Stimulated activated CD8-positive, alpha-beta memory T cell treated with anti-CD3 and anti-CD28 coated beads, Interleukin-4, amount 100 ng/mL, for 1 hour (primary cell): ENCODE measurements around the gene SUN3.
"Not testable (repeated sequence)": the region's sequence is repeated elsewhere in the genome, so short reads cannot be mapped to it uniquely, and the experiment has no call there.

Experiments used
- DNase-seq, 2 donors: peaks; one replicate each; pipeline ENCODE4 v3.0.0-alpha.2; 2020; ENCODE audit warnings: low read depth in 2 of 2, low spot score in 1 of 2

Gene SUN3

GRCh38 chr7:47945261-47946015 is 83.5 kb downstream of the SUN3 start:
- peak; percentile 35 to 53 for DNase-seq

- no peak for DNase-seq
These were observed 84.2 kb downstream of the SUN3 start for GRCh38 chr7:47944536-47945260.

DNA sequence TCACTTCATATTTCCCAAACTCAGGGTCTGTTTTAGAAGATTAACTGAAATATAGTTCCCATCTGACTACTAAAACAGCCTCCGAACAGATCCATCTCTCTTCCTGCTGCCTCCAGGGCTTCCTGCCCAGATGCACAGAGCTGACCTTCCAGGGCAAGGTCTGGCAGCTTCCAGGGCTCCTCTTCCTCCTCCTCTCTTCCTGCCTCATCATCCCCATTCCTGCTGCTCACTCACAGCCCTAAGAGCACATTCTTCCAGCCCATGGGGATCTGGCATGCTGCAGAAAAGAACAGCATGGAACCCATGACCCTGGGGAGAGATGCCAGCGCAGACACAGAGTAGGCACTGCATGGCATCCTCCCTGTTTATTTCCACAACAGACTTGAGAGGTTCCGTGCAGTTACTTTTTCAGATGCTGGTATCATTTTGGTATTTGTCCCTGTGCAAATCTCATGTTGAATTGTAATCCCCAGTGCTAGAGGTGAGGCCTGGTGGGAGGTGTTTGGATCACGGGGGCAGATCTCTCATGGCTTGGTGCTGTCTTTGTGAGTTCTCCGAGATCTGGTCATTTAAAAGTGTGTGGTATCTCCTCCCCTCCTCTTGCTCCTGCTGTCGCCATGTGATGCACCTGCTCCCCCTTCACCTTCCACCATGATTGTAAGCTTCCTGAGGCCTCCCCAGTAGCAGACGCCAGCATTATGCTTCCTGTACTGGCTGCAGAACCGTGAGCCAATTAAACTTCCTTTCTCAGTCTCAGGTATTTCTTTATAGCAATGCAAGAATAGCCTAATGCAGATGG is 85.0 kb downstream of the SUN3 start:
- no peak for DNase-seq

- DNase-seq: not testable (repeated sequence)
These were observed 86.3 kb downstream of the SUN3 start for GRCh38 chr7:47942651-47943050.

GRCh38 chr7:47942132-47942531 is 86.8 kb downstream of the SUN3 start:
- no peak for DNase-seq

DNA sequence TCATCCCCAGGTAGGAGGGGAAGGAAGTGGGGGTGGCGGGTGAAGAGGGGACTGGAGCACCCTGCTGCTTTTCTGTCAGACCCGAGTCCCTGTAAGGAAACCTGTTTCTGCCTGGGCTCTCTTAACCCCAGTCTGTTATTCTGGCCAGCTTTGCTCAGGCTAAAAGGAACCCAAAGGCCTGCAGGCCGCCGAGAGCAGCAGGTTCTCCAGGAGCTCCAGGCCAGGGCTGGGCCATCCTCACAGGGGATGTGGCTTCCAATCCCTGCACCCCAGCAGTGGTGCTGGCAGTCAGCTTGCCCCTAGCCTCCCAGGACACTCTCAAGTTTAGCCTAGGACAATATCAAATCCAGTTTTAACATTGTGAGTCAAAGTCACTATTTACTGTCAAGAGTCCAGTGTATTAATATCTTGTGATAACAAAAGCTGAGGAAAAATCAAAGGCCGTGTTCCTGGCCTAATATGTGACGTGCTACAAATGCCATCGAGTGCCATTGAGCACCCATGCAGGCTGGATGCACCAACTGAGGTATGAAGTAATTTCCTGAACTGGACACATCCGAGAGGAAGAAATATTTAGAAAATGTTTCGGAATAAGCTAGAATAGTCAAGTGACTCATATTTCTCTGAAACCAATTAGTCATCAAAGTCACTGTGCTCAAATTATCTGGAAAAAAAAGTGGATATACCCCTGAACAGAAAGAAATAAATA is 87.6 kb downstream of the SUN3 start:
- no peak for DNase-seq

DNA sequence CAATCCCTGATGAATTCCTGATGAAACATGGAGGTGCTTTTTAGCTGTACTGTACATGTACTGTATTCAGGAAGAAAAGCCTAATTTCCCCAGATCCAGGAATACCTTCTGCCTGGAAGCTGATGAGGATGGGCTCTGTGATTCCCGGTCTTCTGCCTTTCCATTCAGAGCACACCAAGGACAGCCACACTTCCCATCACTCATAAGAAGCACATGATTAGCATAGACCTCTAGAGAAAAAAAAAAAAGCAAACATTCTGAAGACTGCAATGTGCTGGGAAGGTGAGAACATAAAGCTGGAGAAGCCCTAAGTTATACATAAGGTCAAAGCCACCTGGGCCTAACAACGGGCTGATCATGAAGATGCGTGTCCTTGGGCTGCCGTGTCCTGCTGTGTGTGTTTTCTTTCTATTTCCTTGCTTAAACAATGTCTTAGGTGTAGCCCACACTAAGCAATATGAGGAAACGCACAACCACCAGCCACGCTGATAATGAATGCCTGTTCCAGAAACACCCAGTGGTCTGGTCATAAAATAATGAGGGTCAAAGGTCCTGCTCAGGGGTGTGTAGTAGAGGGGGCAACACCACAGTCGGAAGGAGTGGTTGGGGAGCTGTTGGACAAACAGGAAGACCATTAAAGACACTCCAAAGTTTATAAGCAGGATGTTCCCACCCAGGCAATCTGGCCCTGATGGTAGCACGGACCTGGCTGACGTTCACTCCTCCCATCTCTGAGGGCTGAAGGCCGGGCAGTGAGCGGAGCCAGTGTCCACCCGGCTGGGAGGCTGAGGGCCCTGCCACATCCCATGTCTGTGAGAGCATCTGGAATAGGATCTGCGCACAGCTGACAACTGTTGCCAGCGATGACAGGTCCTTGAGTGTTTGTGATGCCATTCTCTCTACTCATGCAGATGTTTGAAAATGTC is 88.6 kb downstream of the SUN3 start:
- no peak for DNase-seq

DNA sequence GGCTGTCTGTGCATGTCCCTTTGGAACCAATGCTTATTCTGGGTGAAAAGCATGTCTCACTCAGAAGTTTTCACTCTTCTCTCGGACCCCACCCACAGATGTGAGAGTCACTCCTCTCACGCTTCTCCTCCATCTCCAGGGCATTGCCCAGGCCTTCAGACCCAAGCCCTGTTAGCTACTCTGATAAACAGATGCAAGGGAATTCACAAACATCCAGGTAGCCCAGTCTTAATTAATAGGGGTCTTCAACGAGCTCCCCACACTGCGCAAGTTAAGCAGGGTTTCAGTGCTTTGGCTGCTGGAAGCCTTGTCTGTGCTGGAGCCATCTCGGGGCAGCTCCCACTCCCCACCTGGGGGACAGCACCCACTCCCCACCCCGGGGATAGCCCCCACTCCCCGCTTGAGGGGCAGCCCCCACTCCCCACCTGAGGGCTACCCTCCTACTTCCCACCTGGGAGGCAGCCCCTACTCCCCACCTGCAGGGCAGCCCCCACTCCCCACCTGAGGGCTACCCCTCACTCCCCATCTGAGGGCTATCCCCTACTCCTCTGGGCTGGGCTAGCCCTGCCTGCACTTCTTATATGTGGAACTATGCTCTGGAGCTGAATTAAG is 89.4 kb downstream of the SUN3 start:
- no peak for DNase-seq

DNA sequence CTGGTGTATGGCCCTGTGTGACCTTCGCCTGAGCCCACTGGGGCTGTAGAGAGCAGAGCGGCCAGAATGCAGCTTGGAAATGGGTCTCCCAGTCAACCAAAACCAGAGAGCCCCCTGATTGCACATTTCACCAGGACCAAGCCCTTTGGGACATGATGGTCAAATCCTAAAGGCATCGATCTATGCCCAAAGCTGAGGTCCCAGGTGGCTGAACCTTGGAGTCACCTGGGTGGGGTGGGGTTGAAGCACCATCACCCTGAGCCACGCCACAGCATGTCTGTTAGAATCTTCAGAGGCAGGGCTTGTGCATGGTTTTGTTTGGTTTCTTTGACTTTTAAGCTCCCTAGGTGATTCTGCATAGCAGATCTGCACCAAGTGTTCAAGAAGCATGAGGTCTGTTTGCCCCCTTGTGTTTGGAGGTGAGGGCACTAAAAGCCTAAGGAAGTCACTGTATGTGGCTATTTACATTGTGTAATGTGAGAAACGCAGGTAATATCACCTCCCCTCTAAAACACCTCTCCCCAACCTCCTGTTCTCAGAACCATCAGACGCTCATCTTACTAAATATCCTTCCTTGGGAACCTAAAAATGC is 90.2 kb downstream of the SUN3 start:
- DNase-seq: no peak

- DNase-seq: no peak
These were observed 91.0 kb downstream of the SUN3 start for GRCh38 chr7:47937711-47938573.
